Tibial nerve (tissue), 4 donors: ENCODE measurements around the gene AGT. TPM values are rescaled to one million over a fixed set of nuclear protein-coding genes. Genes with fewer than 3 reads are reported as not detected.

Source experiments
- DNase-seq, 2 donors: peaks; one replicate each; pipeline ENCODE4 v3.0.0-alpha.2; 2019; ENCODE audit warnings: low spot score in 2 of 2
- H3K27ac ChIP-seq, 4 donors: fragments of 200-600 bp; sonication (generic) in 3 of 4; one replicate each; pipeline ENCODE4 v1.5.1; 2017 to 2019; ENCODE audit warnings: mild to moderate bottlenecking in 1 of 4
- H3K27me3 ChIP-seq, 2 donors: fragments of 200-600 bp; sonication (generic) in 1 of 2; one replicate each; pipeline versions ENCODE4 v1.5.1 to v1.6.0; 2017 to 2019
- H3K36me3 ChIP-seq, 3 donors: fragments of 200-600 bp; sonication (generic); one replicate each; pipeline ENCODE4 v1.5.1; 2018 to 2019
- H3K4me1 ChIP-seq, 4 donors: fragments of 200-600 bp; sonication (generic) in 3 of 4; one replicate each; pipeline ENCODE4 v1.5.1; 2017 to 2019
- H3K4me3 ChIP-seq, 4 donors: fragments of 200-600 bp; sonication (generic) in 3 of 4; one replicate each; pipeline ENCODE4 v1.5.1; 2017 to 2019; ENCODE audit warnings: mild to moderate bottlenecking in 1 of 4, moderate library complexity in 1 of 4
- H3K9me3 ChIP-seq, 4 donors: fragments of 200-600 bp; sonication (generic) in 3 of 4; one replicate each; pipeline ENCODE4 v1.5.1; 2017 to 2019
- CTCF ChIP-seq, 5 experiments: fragments of 200-600 bp in 3 of 5; fragments of 450-650 bp in 2 of 5; sonication (generic) in 3 of 5; IDR thresholded peaks; one replicate each; pipeline ENCODE4 v1.5.1; 2016 to 2019; ENCODE audit warnings: antibody characterized with exemption in 5 of 5, mild to moderate bottlenecking in 3 of 5, moderate library complexity in 2 of 5
- EP300 ChIP-seq, 2 donors: sonication (generic); formaldehyde crosslinking; IDR thresholded peaks; one replicate each; pipeline ENCODE4 v1.6.1; 2017; ENCODE audit warnings: antibody characterized with exemption in 2 of 2, mild to moderate bottlenecking in 1 of 2
- POLR2A ChIP-seq, 2 donors: fragments of 450-650 bp; IDR thresholded peaks; one replicate each; pipeline ENCODE4 v1.6.1; 2017; ENCODE audit warnings: antibody characterized with exemption in 2 of 2, mild to moderate bottlenecking in 2 of 2, moderate library complexity in 2 of 2
- WGBS, 2 donors: methylation state at CpG; one replicate each; pipeline ENCODE4 v1.1.5; 2018; 5-methylcytosine and 5-hydroxymethylcytosine counted together
- total RNA-seq, 4 donors: library from RNA; depleted of rRNA; stranded (reverse); fragments of >200 nt; gene quantifications; one replicate each; pipeline ENCODE4 v1.1.0, GENCODE V29; 2016

The AGT gene
- total RNA-seq, 4 donors from 2014 or later: 2.7 to 25.2 (median 7.0) TPM

- WGBS, 2 donors: 63 to 72% methylated on average over 5 of the region's 5 CpGs
- no peak overlapping the region for H3K27ac ChIP-seq
- H3K9me3 ChIP-seq: no peaks in the 10 kb centered on the region
- no peaks in the 10 kb centered on the region for H3K4me1 ChIP-seq
- TF ChIP-seq CTCF (IDR thresholded peaks at IDR 0.05): no peak
- no peak for TF ChIP-seq POLR2A (IDR thresholded peaks at IDR 0.05)
- TF ChIP-seq EP300 (IDR thresholded peaks at IDR 0.05): no peak
- no peak for DNase-seq
- H3K27me3 ChIP-seq: no peaks in the 10 kb centered on the region
- H3K4me3 ChIP-seq: no peak overlapping the region
- no peaks in the 10 kb centered on the region for H3K36me3 ChIP-seq
Observed at GRCh38 chr1:230744382-230744781, 30.5 kb upstream of the AGT start.

- no peak for DNase-seq
- WGBS, 2 donors: 70 to 71% methylated on average over 2 of the region's 2 CpGs
Observed at GRCh38 chr1:230743899-230744298, 30.0 kb upstream of the AGT start.

GRCh38 chr1:230739564-230740290 lies 25.8 kb upstream of the AGT start:
- H3K27me3 ChIP-seq: no peaks in the 10 kb centered on the region
- DNase-seq: no peak
- TF ChIP-seq POLR2A (IDR thresholded peaks at IDR 0.05): no peak
- TF ChIP-seq CTCF (IDR thresholded peaks at IDR 0.05): no peak
- TF ChIP-seq EP300 (IDR thresholded peaks at IDR 0.05): no peak
- peaks cover 0 to 6% (median 0%) of the 10 kb centered on the region in 4 donors for H3K9me3 ChIP-seq
- no peak overlapping the region for H3K27ac ChIP-seq
- WGBS, 2 donors: 87 to 92% methylated on average over 12 of the region's 12 CpGs
- no peak overlapping the region for H3K4me3 ChIP-seq
- H3K36me3 ChIP-seq: no peaks in the 10 kb centered on the region
- H3K4me1 ChIP-seq: no peaks in the 10 kb centered on the region

More at GRCh38 chr1:230743899-230744298, 30.0 kb upstream of the AGT start:
- H3K4me3 ChIP-seq: no peak overlapping the region
- no peak overlapping the region for H3K27ac ChIP-seq
- no peaks in the 10 kb centered on the region for H3K4me1 ChIP-seq
- no peaks in the 10 kb centered on the region for H3K27me3 ChIP-seq
- no peaks in the 10 kb centered on the region for H3K9me3 ChIP-seq
- TF ChIP-seq EP300 (IDR thresholded peaks at IDR 0.05): no peak
- no peak for TF ChIP-seq CTCF (IDR thresholded peaks at IDR 0.05)
- TF ChIP-seq POLR2A (IDR thresholded peaks at IDR 0.05): no peak
- no peaks in the 10 kb centered on the region for H3K36me3 ChIP-seq

GRCh38 chr1:230737622-230738262 lies 23.8 kb upstream of the AGT start:
- DNase-seq: no peak
- Histone ChIP-seq H3K9me3 (peaks cover 0 to 6% (median 0%) of the 10 kb centered on the region in 4 donors), H3K4me3 (no peak overlapping the region), H3K27ac (no peak overlapping the region), H3K27me3 (no peaks in the 10 kb centered on the region), H3K4me1 (no peaks in the 10 kb centered on the region), H3K36me3 (no peaks in the 10 kb centered on the region)
- TF ChIP-seq EP300 (IDR thresholded peaks at IDR 0.05) (no peak), CTCF (IDR thresholded peaks at IDR 0.05) (no peak)
- WGBS, 2 donors: 91 to 92% methylated on average over 3 of the region's 3 CpGs

GRCh38 chr1:230735447-230735846 lies 21.5 kb upstream of the AGT start:
- peaks cover 0 to 6% (median 0%) of the 10 kb centered on the region in 4 donors for H3K9me3 ChIP-seq
- no peak overlapping the region for H3K27ac ChIP-seq
- peaks cover 0 to 6% (median 0%) of the 10 kb centered on the region in 4 donors for H3K4me1 ChIP-seq
- DNase-seq: no peak
- H3K27me3 ChIP-seq: no peaks in the 10 kb centered on the region
- WGBS, 2 donors: 72 to 87% methylated on average over 2 of the region's 2 CpGs
- no peak overlapping the region for H3K4me3 ChIP-seq
- H3K36me3 ChIP-seq: no peaks in the 10 kb centered on the region
- TF ChIP-seq CTCF (IDR thresholded peaks at IDR 0.05): no peak
- no peak for TF ChIP-seq EP300 (IDR thresholded peaks at IDR 0.05)
- no peak for TF ChIP-seq POLR2A (IDR thresholded peaks at IDR 0.05)
